Activated T-cell treated with anti-CD3 and anti-CD28 coated beads, Interleukin-2, amount 50 U/mL, for 4 hours (primary cell): Measurements from ENCODE around the gene FAM219A. TPM values are rescaled to one million over a fixed set of nuclear protein-coding genes. Genes with fewer than 3 reads are reported as not detected.
"Not testable (repeated sequence)": the region's sequence is repeated elsewhere in the genome, so short reads cannot be mapped to it uniquely, and the experiment has no call there.

Source experiments
- ATAC-seq, 2 donors: fragments of 200-7000 bp; cut with Tn5 transposase; one replicate each; pipeline ENCODE4 v1.10.0; 2021
- DNase-seq: peaks from one replicate; pipeline ENCODE4 v3.0.0-alpha.2; 2020
- H3K27me3 Mint-ChIP-seq: one replicate; pipeline ENCODE4 v1.8.0; 2021; ENCODE audit warnings: low read depth, mixed read lengths
- H3K36me3 Mint-ChIP-seq: one replicate; pipeline ENCODE4 v1.8.0; 2022; ENCODE audit warnings: mixed read lengths; ENCODE audit not compliant: insufficient read depth
- H3K4me1 Mint-ChIP-seq: one replicate; pipeline ENCODE4 v1.8.0; 2021; ENCODE audit warnings: low read depth, mixed read lengths
- H3K4me3 Mint-ChIP-seq: one replicate; pipeline ENCODE4 v1.8.0; 2021; ENCODE audit warnings: mild to moderate bottlenecking, moderate library complexity, mixed read lengths
- H3K9me3 Mint-ChIP-seq: one replicate; pipeline ENCODE4 v1.8.0; 2021; ENCODE audit warnings: mixed read lengths
- total RNA-seq, 3 donors: library from RNA; stranded (reverse); gene quantifications; one replicate each; pipeline ENCODE4 v1.2.1, GENCODE V29; 2021

Gene FAM219A
- total RNA-seq, 3 donors from 2014 or later = 23.1 to 31.2 (median 26.4) TPM

DNA sequence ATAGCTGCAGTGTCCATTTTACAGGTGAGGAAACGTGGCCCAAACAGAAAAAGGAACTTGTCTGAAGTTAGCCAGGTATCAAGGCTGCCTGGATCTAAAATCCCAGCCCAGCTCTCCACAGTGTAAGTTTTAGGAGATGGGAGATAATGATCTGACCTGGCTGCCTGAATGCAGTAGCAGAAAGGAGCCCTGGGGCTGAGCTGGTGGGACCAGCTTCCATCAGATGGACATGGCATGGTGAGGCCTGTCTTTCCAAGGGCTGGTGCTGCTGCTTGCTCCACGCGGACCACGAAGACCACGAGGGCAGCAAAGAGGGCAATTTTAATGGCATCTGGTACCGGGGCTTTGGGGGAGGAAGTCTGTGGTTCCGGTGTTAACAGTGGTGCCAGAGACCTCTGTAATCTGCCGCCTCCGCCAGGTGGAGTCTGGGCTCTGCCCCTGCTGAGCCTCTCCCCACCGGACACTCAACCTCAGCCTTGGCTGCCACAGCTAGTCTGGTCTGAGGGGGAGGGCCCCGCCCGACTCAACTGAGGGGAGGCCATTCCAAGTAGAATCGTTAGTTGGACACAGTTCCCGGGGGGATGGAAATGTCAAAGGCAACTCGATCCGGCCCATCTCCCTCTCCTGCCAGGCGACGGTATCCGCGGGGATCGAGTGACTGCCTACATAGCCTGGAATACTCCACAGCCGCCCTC lies 82.3 kb downstream of the FAM219A start:
- peaks cover 33% of the 10 kb centered on the region for H3K4me1 Mint-ChIP-seq
- peak in 1 of 2 donors; percentile 12 for ATAC-seq

DNA sequence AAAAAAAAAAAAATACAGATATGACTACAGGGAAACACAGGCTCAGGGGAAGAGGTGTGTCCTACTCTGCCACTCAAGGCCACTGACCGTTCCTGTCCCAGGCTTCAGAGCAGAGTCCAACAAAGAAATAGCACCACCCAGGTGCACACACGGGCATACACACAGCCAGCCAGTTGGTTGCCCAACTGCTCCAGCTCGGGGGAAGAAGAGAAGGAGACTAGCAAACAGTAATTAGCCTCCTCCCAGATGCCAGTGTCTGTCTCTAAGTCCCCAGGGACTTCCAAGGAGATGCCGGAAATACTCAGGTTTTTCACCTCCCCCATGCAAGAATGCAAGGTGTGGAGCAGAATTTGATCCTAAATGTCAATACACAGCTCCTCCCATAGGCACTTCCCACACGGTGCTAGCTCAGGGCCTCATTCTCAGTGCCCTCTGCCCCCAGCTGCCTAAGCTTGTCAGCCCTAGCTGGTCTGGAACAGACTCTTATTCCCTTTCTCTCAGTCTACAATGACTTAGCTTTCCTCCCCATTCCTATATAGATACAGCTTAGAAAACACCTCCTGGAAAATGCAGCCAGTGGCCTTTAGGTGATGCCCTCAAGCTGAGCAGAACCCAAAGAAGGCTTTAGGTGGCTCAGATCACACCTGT lies 83.3 kb downstream of the FAM219A start:
- ATAC-seq = no peak
- H3K4me3 Mint-ChIP-seq = peak overlapping the region; percentile 84
- H3K27me3 Mint-ChIP-seq = no peaks in the 10 kb centered on the region
- no peaks in the 10 kb centered on the region for H3K9me3 Mint-ChIP-seq
- H3K4me1 Mint-ChIP-seq = peaks cover 26% of the 10 kb centered on the region
- no peaks in the 10 kb centered on the region for H3K36me3 Mint-ChIP-seq
- DNase-seq = no peak

More for the DNA sequence above, 82.3 kb downstream of the FAM219A start:
- DNase-seq = no peak
- H3K4me3 Mint-ChIP-seq = peak overlapping the region; percentile 84
- no peaks in the 10 kb centered on the region for H3K9me3 Mint-ChIP-seq
- H3K36me3 Mint-ChIP-seq = no peaks in the 10 kb centered on the region
- H3K27me3 Mint-ChIP-seq = no peaks in the 10 kb centered on the region

DNA sequence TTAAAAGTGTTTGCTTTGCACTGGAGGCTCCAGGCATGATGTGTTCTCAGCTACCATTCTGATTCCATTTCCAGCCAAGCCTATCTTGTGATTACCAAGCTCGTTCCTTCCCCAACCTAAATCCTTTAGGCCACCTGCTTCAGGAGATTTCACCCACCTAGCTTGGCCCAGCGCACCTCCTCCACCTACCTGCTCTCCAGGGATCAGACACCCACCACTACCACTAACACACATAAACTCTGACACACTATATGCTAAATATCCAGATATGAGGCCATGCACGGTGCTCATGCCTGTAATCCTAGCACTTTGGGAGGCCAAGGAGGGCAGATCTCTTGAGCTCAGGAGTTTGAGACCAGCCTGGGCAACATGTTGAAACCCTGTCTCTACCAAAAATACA lies 84.0 kb downstream of the FAM219A start:
- H3K9me3 Mint-ChIP-seq = no peaks in the 10 kb centered on the region
- no peak for ATAC-seq
- DNase-seq = no peak
- H3K27me3 Mint-ChIP-seq = no peaks in the 10 kb centered on the region
- H3K4me1 Mint-ChIP-seq = peaks cover 19% of the 10 kb centered on the region
- H3K36me3 Mint-ChIP-seq = no peaks in the 10 kb centered on the region
- H3K4me3 Mint-ChIP-seq = no peak overlapping the region

DNA sequence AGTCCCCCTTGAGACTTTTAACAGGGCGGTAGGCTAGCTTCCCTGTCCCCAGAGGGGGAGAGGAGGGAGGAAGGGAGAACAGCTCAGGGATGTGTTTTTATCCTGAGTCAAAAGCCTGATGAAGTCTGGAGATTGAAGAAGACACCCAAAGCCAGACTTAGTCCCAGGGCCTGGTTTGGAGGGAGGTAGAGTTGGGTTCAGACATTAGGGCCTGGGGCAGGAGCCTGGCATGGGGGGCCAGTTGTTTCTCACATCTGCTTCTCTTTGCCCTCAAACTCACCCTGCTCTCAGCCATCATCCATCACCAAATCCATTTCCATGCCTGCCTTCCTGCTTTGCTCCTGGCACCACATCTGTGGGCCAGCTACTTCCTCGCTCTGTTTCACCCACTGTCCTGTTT lies 84.6 kb downstream of the FAM219A start:
- no peaks in the 10 kb centered on the region for H3K9me3 Mint-ChIP-seq
- peaks cover 16% of the 10 kb centered on the region for H3K4me1 Mint-ChIP-seq
- DNase-seq (no peak), ATAC-seq (no peak)
- H3K4me3 Mint-ChIP-seq = no peak overlapping the region
- no peaks in the 10 kb centered on the region for H3K27me3 Mint-ChIP-seq
- H3K36me3 Mint-ChIP-seq = no peaks in the 10 kb centered on the region

DNA sequence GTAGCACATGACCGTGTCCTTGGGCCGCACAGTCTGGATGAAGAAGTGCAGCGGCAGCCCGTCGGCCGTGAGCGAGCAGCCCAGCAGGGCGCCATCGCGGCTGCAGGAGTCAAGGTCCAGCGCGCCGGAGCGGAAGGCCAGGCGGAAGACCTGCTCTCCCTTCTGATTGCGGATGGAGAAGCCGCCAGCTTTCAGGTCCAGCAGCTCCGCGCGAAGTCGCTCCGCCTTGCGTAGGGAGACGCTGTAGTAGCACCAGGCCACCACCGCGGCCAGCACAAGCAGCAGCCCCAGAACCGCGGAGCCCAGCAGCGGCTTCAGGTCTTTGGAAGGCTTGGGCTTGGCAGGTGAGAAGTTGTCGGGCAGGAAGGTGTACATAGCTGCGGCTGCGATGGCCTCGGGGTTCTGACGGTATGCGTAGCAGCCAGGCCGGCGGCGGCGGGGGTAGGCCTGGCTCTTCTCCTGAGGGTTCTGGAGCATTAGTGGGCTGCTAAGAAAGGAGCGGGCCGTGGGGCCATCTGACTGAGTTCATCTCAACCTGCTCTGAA lies 85.8 kb downstream of the FAM219A start:
- Mint-ChIP-seq H3K27me3 (no peaks in the 10 kb centered on the region), H3K4me1 (peaks cover 11% of the 10 kb centered on the region), H3K9me3 (no peaks in the 10 kb centered on the region), H3K4me3 (no peak overlapping the region), H3K36me3 (peaks cover 4% of the 10 kb centered on the region)
- DNase-seq (no peak), ATAC-seq (no peak)

DNA sequence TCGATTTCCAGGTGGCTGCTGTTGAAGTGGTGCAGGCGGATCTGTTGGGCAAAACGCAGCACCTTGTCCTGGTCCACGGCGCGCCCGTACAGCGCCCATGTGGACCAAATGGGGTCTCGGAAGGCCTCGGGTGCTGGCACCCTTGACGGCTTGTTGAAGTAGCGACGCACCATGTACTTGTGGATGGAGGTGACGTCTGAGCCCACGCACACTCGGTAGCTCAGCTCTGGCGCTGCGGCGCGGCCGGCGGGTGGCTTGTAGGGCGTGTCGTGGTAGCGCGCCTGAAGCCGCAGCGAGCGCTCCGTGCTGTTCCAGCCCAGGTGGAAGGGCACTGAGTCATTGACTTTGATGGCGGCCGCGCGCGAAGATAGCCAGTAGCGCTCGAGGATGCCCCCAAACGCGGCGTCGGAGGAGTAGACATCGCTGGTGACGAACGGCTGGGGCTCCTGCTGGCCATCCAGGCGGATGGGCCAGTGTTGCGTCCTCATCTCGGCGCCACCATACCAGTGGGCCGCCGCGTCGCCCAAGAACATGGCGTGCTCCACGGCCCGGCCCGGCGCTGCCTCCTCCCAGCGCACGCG lies 86.4 kb downstream of the FAM219A start:
- H3K4me3 Mint-ChIP-seq = no peak overlapping the region
- ATAC-seq (no peak), DNase-seq (no peak)
- H3K9me3 Mint-ChIP-seq = no peaks in the 10 kb centered on the region
- no peaks in the 10 kb centered on the region for H3K27me3 Mint-ChIP-seq
- H3K36me3 Mint-ChIP-seq = peaks cover 4% of the 10 kb centered on the region
- H3K4me1 Mint-ChIP-seq = peaks cover 9% of the 10 kb centered on the region

DNA sequence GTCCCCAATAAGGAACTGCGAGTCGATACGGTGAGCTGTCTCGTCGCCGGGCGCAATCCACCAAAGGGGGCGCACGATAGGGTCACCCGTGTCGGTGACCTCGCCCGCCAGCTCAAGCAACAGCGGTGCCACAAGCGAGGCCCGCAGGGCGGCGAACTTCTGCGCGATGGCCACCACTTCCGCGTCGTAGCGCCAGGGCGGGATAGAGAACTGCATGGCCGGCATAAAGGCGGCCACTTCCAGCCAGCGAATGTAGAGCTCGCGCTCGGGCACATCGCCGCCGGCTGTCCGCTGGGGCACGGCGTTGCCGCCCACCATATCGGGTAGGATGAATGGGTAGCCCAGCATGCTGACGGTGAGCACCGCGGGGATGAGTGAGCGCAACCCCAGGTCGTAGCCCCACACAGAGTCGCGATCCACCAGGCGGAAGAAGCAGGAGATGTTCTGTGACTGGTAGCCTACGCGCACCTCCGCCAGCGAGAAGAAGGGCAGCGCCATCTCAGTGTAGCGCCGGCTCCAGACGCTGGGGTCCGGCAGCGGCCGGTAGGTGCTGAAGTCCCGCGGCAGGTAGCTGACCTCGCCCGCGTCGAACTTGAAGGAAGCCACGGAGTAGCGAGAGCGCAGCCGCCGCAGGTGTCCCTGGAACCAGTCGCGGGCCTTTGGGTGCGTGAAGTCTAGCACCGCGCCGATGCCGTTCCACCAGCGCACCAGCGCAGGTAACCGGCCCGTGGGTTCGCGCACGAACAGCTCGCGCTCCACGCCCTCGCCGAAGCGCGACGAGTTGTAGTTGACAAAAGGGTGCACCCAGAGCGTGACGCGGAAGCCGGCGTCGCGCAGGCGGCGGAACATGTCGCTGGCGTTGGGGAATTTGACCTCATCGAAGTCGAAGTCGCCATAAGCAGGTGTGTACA lies 87.1 kb downstream of the FAM219A start:
- Mint-ChIP-seq H3K27me3 (no peaks in the 10 kb centered on the region), H3K36me3 (peaks cover 4% of the 10 kb centered on the region), H3K4me3 (peak overlapping the region; percentile 21), H3K4me1 (peaks cover 8% of the 10 kb centered on the region), H3K9me3 (no peaks in the 10 kb centered on the region)
- ATAC-seq (peak; percentile 30 to 50), DNase-seq (peak; percentile 20)

DNA sequence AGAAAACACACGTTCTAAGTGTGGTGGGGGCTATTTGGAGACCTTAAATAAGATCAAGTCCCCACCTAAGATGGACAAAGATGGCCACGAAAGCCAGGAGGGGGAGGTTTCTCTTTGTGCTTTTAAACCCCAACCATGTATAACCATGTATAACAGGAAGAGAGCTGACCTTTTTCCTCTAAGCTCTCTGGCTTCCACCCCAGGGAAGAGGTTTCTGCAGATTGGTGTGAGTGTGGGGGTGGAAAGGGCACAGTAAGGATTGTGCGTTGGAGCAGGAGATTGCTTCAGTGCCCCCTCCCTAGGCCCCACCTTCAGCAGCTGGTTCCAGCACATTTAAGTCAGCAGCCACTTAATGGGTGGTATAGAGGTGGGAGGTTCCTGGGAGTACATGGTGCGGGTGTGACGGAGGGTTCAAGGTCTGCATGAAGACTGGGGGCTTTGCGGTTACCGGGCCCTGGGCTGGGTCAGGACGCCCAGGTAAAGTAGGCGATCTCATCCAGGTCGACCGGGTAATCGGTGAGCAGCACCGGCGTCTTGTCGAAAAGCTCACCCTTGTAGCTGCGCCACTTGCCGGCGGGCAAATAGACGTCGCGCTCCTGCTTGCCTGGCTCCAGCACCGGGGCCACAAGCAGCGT lies 87.9 kb downstream of the FAM219A start:
- Mint-ChIP-seq H3K9me3 (no peaks in the 10 kb centered on the region), H3K27me3 (no peaks in the 10 kb centered on the region), H3K4me3 (no peak overlapping the region), H3K36me3 (peaks cover 4% of the 10 kb centered on the region), H3K4me1 (peaks cover 2% of the 10 kb centered on the region)
- no peak for DNase-seq
- ATAC-seq = no peak

DNA sequence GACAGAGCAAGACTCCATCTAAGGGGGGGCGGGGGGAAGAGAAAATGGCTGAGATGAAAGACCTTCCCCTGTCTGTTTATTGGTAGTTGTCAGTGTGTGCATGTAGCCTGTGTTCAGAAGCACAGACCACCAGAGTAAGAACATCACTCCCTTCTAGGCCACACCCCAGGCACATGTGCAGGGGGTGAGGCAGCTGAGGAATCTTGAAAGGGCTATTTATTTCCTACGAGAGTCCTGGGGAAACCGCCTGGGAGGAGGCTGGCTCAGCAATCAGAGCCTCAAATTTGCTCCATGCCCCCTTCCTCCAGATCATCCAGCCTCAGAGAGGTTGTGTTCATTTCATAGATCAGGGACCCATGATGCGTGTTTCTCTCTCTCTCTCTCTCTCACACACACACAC lies 88.7 kb downstream of the FAM219A start:
- no peaks in the 10 kb centered on the region for H3K9me3 Mint-ChIP-seq
- no peak overlapping the region for H3K4me3 Mint-ChIP-seq
- no peaks in the 10 kb centered on the region for H3K27me3 Mint-ChIP-seq
- DNase-seq (no peak), ATAC-seq (no peak)
- H3K4me1 Mint-ChIP-seq = peaks cover under 1% of the 10 kb centered on the region
- H3K36me3 Mint-ChIP-seq = peaks cover 4% of the 10 kb centered on the region

DNA sequence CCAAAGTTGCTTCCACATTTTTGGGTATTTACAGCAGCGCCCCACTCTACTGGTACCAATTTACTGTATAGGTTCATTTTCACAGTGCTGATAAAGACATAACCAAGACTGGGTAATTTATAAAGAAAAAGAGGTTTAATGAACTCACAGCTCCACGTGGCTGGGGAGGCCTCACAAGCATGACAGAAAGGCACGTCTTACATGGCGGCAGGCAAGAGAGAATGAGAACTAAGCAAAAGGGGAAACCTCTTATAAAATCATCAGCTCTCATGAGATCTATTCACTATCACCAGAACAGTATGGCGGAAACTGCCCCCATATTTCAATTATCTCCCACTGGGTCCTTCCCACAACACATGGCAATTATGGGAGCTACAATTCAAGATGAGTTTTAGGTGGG lies 89.6 kb downstream of the FAM219A start:
- H3K4me3 Mint-ChIP-seq, H3K4me1 Mint-ChIP-seq, DNase-seq, H3K9me3 Mint-ChIP-seq, H3K27me3 Mint-ChIP-seq, ATAC-seq, H3K36me3 Mint-ChIP-seq: not testable (repeated sequence)

DNA sequence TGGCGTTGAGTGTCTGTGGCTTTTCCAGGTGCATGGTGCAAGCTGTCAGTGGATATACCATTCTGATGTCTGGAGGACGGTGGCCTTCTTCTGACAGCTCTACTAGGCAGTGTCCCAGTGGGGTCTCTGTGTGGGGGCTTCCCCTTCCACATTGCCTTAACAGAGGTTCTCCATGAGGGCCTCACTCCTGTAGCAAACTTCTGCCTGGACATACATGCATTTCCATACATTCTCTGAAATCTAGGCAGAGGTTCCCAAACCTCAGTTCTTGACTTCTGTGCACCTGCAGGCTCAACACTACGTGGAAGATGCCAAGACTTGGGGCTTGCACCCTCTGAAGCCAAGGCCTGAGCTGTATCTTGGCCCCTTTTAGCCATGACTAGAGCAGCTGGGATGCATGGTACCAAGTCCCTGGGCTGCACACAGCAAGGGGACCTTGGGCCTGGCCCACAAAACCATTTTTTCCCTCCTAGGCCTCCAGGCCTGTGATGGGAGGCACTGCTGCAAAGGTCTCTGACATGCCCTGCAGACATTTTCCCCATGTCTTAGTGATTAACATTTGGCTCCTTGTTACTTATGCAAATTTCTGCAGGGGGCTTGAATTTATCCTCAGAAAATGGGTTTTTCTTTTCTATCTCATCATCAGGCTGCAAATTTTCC lies 90.5 kb downstream of the FAM219A start:
- ATAC-seq, H3K9me3 Mint-ChIP-seq, H3K36me3 Mint-ChIP-seq, H3K27me3 Mint-ChIP-seq, DNase-seq, H3K4me3 Mint-ChIP-seq: not testable (repeated sequence)
- peaks cover 13% of the 10 kb centered on the region for H3K4me1 Mint-ChIP-seq

DNA sequence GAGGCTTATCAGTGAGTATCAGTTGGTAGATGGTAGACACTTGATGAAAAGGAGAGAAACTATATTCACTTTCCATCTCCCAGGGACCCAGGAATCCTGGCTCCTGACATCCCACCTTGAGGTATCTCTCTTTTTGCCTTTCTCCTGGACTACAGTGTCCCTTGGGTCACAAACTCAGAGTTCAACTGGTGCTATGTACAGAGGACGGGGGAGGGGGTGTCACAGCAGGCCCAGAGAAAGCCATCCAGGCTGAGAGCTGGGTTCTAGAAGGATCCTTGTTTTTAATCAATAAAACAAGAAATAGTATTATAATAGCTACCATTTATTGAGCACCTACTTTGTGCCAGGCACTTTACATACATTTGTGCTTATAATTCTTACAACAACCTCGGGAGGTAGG lies 92.0 kb downstream of the FAM219A start:
- no peaks in the 10 kb centered on the region for H3K9me3 Mint-ChIP-seq
- H3K4me3 Mint-ChIP-seq = no peak overlapping the region
- ATAC-seq (no peak), DNase-seq (no peak)
- H3K4me1 Mint-ChIP-seq = peaks cover 13% of the 10 kb centered on the region
- H3K27me3 Mint-ChIP-seq = no peaks in the 10 kb centered on the region
- peaks cover 4% of the 10 kb centered on the region for H3K36me3 Mint-ChIP-seq

DNA sequence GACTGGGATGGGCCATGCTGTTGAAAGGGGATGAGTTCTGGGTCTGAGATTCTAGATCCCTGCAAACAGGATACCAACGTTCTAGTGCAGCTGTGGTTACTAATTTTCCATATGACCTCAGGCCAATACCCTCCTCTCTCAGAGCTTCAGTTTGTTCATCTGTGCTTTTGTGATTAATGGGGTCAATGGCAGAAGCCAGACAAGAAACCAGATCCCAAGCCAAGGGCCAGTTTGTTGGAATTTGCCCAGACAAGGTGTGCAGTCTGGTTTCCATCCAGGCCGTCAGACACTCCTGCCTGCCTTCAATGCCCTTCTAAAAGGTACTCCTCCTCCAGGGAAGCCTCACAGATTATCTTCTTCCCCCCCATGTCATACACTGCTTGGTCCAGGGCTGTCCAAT lies 93.1 kb downstream of the FAM219A start:
- H3K9me3 Mint-ChIP-seq = no peaks in the 10 kb centered on the region
- ATAC-seq (no peak), DNase-seq (no peak)
- no peaks in the 10 kb centered on the region for H3K27me3 Mint-ChIP-seq
- no peak overlapping the region for H3K4me3 Mint-ChIP-seq
- H3K4me1 Mint-ChIP-seq = peaks cover 13% of the 10 kb centered on the region
- peaks cover 4% of the 10 kb centered on the region for H3K36me3 Mint-ChIP-seq
